Activated CD8-positive, alpha-beta memory T cell treated with anti-CD3 and anti-CD28 coated beads for 24 hours (primary cell): ENCODE results near the gene PADI4.
"Not testable (repeated sequence)": the region's sequence is repeated elsewhere in the genome, so short reads cannot be mapped to it uniquely, and the experiment has no call there.

Experiments
- DNase-seq: peaks from one replicate; pipeline ENCODE4 v3.0.0-alpha.2; 2020

Gene PADI4

GRCh38 chr1:17401841-17402240, 93.8 kb downstream of the PADI4 start:
- DNase-seq: no peak

- no peak for DNase-seq
Observed at GRCh38 chr1:17403081-17403480, 95.1 kb downstream of the PADI4 start.

GRCh38 chr1:17404034-17404684, 96.2 kb downstream of the PADI4 start:
- DNase-seq: no peak

- DNase-seq: no peak
Observed at GRCh38 chr1:17404820-17405219, 96.8 kb downstream of the PADI4 start.

- DNase-seq: peak; percentile 77
Observed at GRCh38 chr1:17405898-17406759, 98.1 kb downstream of the PADI4 start.

- not testable (repeated sequence) for DNase-seq
Observed at GRCh38 chr1:17406760-17407475, 98.9 kb downstream of the PADI4 start.

- DNase-seq: not testable (repeated sequence)
Observed at GRCh38 chr1:17407786-17408514, 100.0 kb downstream of the PADI4 start.

- DNase-seq: no peak
Observed at GRCh38 chr1:17409391-17409811, 101.4 kb downstream of the PADI4 start.

GRCh38 chr1:17412093-17412870, 104.3 kb downstream of the PADI4 start:
- DNase-seq: no peak
